AG09309 (cell line): ENCODE measurements around the gene ELMO1.

Source experiments
- DNase-seq: peaks from one replicate; pipeline ENCODE4 v3.0.0-alpha.2; 2010; ENCODE audit warnings: low read depth
- H3K4me3 ChIP-seq: 2 replicates; pipeline ENCODE4 v1.5.1; 2011; ENCODE audit warnings: mild to moderate bottlenecking, low read depth, low read length, moderate library complexity; ENCODE audit not compliant: control insufficient read depth
- TF ChIP-seq, protein P1 (sequence below): IDR thresholded peaks from 2 replicates; pipeline ENCODE4 v1.5.1; 2011; ENCODE audit warnings: mild to moderate bottlenecking, low read depth, low read length, inconsistent platforms; ENCODE audit not compliant: insufficient read depth, control insufficient read depth; ENCODE audit errors: missing control alignments

The ELMO1 gene

DNA sequence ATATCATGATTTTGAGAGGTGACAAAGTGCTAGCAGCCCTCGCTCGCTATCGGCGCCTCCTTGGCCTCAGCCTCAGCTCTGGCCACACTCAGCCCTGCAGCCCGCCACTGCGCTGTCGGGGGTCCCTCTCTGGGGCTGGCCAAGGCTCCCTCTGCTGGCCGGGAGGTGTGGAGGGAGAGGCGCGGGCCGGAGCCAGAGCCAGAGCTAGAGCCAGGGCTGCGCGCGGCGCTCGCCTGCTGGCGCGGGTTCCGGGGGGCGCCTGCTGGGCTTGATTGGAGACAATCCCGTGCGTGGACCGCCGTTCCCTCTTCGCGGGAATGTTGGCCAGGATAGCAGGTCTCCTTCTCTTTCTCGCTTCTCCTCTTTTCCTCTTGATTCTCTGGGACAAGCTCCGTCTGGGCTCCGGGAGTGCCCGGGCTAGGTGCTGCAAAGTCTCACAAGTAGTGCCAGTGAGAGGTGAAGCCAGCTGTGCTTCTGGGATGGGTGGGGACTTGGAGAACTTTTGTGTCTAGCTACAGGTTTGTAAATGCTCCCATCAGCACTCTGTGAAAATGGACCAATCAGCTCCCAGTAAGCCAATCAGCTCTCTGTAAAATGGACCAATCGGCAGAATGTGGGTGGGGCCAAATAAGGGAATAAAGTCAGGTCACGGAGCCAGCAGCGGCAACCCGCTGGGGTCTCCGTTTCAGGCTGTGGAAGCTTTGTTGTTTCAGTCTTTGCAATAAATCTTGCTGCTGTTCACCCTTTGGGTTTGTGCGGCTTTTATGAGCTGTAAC is 43.4 kb upstream of the ELMO1 start:
- no peak for DNase-seq
- TF ChIP-seq, protein P1, sequence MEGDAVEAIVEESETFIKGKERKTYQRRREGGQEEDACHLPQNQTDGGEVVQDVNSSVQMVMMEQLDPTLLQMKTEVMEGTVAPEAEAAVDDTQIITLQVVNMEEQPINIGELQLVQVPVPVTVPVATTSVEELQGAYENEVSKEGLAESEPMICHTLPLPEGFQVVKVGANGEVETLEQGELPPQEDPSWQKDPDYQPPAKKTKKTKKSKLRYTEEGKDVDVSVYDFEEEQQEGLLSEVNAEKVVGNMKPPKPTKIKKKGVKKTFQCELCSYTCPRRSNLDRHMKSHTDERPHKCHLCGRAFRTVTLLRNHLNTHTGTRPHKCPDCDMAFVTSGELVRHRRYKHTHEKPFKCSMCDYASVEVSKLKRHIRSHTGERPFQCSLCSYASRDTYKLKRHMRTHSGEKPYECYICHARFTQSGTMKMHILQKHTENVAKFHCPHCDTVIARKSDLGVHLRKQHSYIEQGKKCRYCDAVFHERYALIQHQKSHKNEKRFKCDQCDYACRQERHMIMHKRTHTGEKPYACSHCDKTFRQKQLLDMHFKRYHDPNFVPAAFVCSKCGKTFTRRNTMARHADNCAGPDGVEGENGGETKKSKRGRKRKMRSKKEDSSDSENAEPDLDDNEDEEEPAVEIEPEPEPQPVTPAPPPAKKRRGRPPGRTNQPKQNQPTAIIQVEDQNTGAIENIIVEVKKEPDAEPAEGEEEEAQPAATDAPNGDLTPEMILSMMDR: no peak
- H3K4me3 ChIP-seq: no peak overlapping the region

- TF ChIP-seq, protein P1: no peak
- H3K4me3 ChIP-seq: no peak overlapping the region
- DNase-seq: no peak
Observed at GRCh38 chr7:37489703-37490102, 41.0 kb upstream of the ELMO1 start.

GRCh38 chr7:37488163-37488764 is 39.6 kb upstream of the ELMO1 start:
- no peak overlapping the region for H3K4me3 ChIP-seq
- DNase-seq: no peak
- TF ChIP-seq, protein P1: no peak

GRCh38 chr7:37484426-37485073 is 35.9 kb upstream of the ELMO1 start:
- TF ChIP-seq, protein P1: no peak
- no peak for DNase-seq
- H3K4me3 ChIP-seq: no peak overlapping the region

- TF ChIP-seq, protein P1: no peak
- DNase-seq: no peak
- H3K4me3 ChIP-seq: no peak overlapping the region
Observed at GRCh38 chr7:37483627-37484026, 35.0 kb upstream of the ELMO1 start.

GRCh38 chr7:37482953-37483352 is 34.3 kb upstream of the ELMO1 start:
- no peak overlapping the region for H3K4me3 ChIP-seq
- TF ChIP-seq, protein P1: no peak
- DNase-seq: no peak
